ENCODE measurements around the gene CAMTA1.

Gene CAMTA1

GRCh38 chr1:7228252-7228961, 443.2 kb downstream of the CAMTA1 start:
- Histone ChIP-seq H2AFZ (ENCODE audit: low read depth, low read length, severe bottlenecking) (no peak overlapping the region), H3K4me2 (ENCODE audit: low read depth, low read length, poor library complexity, severe bottlenecking) (no peak overlapping the region)
- no peak for TF ChIP-seq CTCF (IDR thresholded peaks at IDR 0.05; ENCODE audit: insufficient read depth, low read length, poor library complexity, severe bottlenecking)
- TF ChIP-seq EZH2phosphoT487 (conservative IDR thresholded peaks at IDR 0.05; ENCODE audit: low read length): no peak

GRCh38 chr1:7229186-7229585, 443.9 kb downstream of the CAMTA1 start:
- no peak overlapping the region for H3K4me3 ChIP-seq (ENCODE audit: insufficient read depth, low read length, poor library complexity, severe bottlenecking)
- no peak overlapping the region for H3K4me2 ChIP-seq (ENCODE audit: low read depth, low read length, poor library complexity, severe bottlenecking)
- no peaks in the 10 kb centered on the region for H3K79me2 ChIP-seq (ENCODE audit: insufficient read depth, low read length)
- no peak overlapping the region for H2AFZ ChIP-seq (ENCODE audit: low read depth, low read length, severe bottlenecking)
- no peak overlapping the region for H3K9ac ChIP-seq (ENCODE audit: low read length)
- no peaks in the 10 kb centered on the region for H4K20me1 ChIP-seq (ENCODE audit: low read depth, low read length)
- no peaks in the 10 kb centered on the region for H3K9me3 ChIP-seq (ENCODE audit: insufficient read depth, low read length)
- no peak overlapping the region for H3K27ac ChIP-seq (ENCODE audit: low read depth, low read length)
- H3K27me3 ChIP-seq (ENCODE audit: low read length): no peaks in the 10 kb centered on the region
- TF ChIP-seq CTCF (IDR thresholded peaks at IDR 0.05; ENCODE audit: insufficient read depth, low read length, poor library complexity, severe bottlenecking) (no peak), EZH2phosphoT487 (conservative IDR thresholded peaks at IDR 0.05; ENCODE audit: low read length) (no peak)
- no peaks in the 10 kb centered on the region for H3K9me2 ChIP-seq (replicated peaks; ENCODE audit: insufficient read depth, low read length)
- H3K36me3 ChIP-seq (ENCODE audit: low read length): no peaks in the 10 kb centered on the region
- H3F3A ChIP-seq (ENCODE audit: insufficient read depth): no peaks in the 10 kb centered on the region

More at GRCh38 chr1:7228252-7228961, 443.2 kb downstream of the CAMTA1 start:
- Histone ChIP-seq H4K20me1 (ENCODE audit: low read depth, low read length) (no peaks in the 10 kb centered on the region), H3F3A (ENCODE audit: insufficient read depth) (no peaks in the 10 kb centered on the region), H3K9ac (ENCODE audit: low read length) (no peak overlapping the region), H3K79me2 (ENCODE audit: insufficient read depth, low read length) (no peaks in the 10 kb centered on the region), H3K27ac (ENCODE audit: low read depth, low read length) (no peak overlapping the region), H3K9me2 (replicated peaks; ENCODE audit: insufficient read depth, low read length) (no peaks in the 10 kb centered on the region), H3K27me3 (ENCODE audit: low read length) (no peaks in the 10 kb centered on the region), H3K36me3 (ENCODE audit: low read length) (no peaks in the 10 kb centered on the region), H3K9me3 (ENCODE audit: insufficient read depth, low read length) (no peaks in the 10 kb centered on the region), H3K4me3 (ENCODE audit: insufficient read depth, low read length, poor library complexity, severe bottlenecking) (no peak overlapping the region)

- TF ChIP-seq CTCF (IDR thresholded peaks at IDR 0.05; ENCODE audit: insufficient read depth, low read length, poor library complexity, severe bottlenecking): no peak
- no peak for TF ChIP-seq EZH2phosphoT487 (conservative IDR thresholded peaks at IDR 0.05; ENCODE audit: low read length)
- H4K20me1 ChIP-seq (ENCODE audit: low read depth, low read length): no peaks in the 10 kb centered on the region
- no peak overlapping the region for H2AFZ ChIP-seq (ENCODE audit: low read depth, low read length, severe bottlenecking)
- no peak overlapping the region for H3K9ac ChIP-seq (ENCODE audit: low read length)
- no peaks in the 10 kb centered on the region for H3K27me3 ChIP-seq (ENCODE audit: low read length)
- H3K4me3 ChIP-seq (ENCODE audit: insufficient read depth, low read length, poor library complexity, severe bottlenecking): no peak overlapping the region
- H3F3A ChIP-seq (ENCODE audit: insufficient read depth): no peaks in the 10 kb centered on the region
- H3K36me3 ChIP-seq (ENCODE audit: low read length): no peaks in the 10 kb centered on the region
- no peaks in the 10 kb centered on the region for H3K9me3 ChIP-seq (ENCODE audit: insufficient read depth, low read length)
- H3K9me2 ChIP-seq (replicated peaks; ENCODE audit: insufficient read depth, low read length): no peaks in the 10 kb centered on the region
- no peak overlapping the region for H3K27ac ChIP-seq (ENCODE audit: low read depth, low read length)
- no peak overlapping the region for H3K4me2 ChIP-seq (ENCODE audit: low read depth, low read length, poor library complexity, severe bottlenecking)
- H3K79me2 ChIP-seq (ENCODE audit: insufficient read depth, low read length): no peaks in the 10 kb centered on the region
Observed at GRCh38 chr1:7229696-7230631, 444.7 kb downstream of the CAMTA1 start.

Data from SU-DHL-6 (cell line).